GM18519 (cell line): ENCODE results near the gene LRRC17.
A peak's percentile ranks its signal among the peaks of the same experiment; 100 is the strongest.

Source experiments
- ATAC-seq: cut with Tn5 transposase; IDR thresholded peaks from one replicate; pipeline ENCODE4 v1.9.1; 2021; ENCODE audit warnings: mild to moderate bottlenecking, moderate library complexity; ENCODE audit not compliant: unreplicated experiment, low FRiP score

LRRC17 gene

GRCh38 chr7:102912742-102913141, at the start of gene LRRC17:
TSS of gene LRRC17 (plus strand) at chr7:102913000. CDS start at chr7:102933914, 20,914 bp downstream.
- no peak for ATAC-seq

- ATAC-seq: no peak
Observed at GRCh38 chr7:102864958-102865357, 47.8 kb upstream of the LRRC17 start.

- ATAC-seq: no peak
Observed at GRCh38 chr7:102866535-102867215, 46.1 kb upstream of the LRRC17 start.

- no peak for ATAC-seq
Observed at GRCh38 chr7:102869195-102869594, 43.6 kb upstream of the LRRC17 start.

GRCh38 chr7:102872460-102872859, 40.3 kb upstream of the LRRC17 start:
- ATAC-seq: no peak

- peak; percentile 12 for ATAC-seq
Observed at GRCh38 chr7:102873470-102874165, 39.2 kb upstream of the LRRC17 start.

GRCh38 chr7:102874166-102874829, 38.5 kb upstream of the LRRC17 start:
- ATAC-seq: peak; percentile 93

- no peak for ATAC-seq
Observed at GRCh38 chr7:102874966-102875365, 37.8 kb upstream of the LRRC17 start.

GRCh38 chr7:102875700-102876295, 37.0 kb upstream of the LRRC17 start:
- no peak for ATAC-seq

- ATAC-seq: no peak
Observed at GRCh38 chr7:102883098-102883860, 29.5 kb upstream of the LRRC17 start.

- ATAC-seq: no peak
Observed at GRCh38 chr7:102888561-102889233, 24.1 kb upstream of the LRRC17 start.

- ATAC-seq: no peak
Observed at GRCh38 chr7:102889851-102890250, 22.9 kb upstream of the LRRC17 start.

GRCh38 chr7:102890292-102890970, 22.4 kb upstream of the LRRC17 start:
- ATAC-seq: no peak

- no peak for ATAC-seq
Observed at GRCh38 chr7:102890971-102891692, 21.7 kb upstream of the LRRC17 start.

- ATAC-seq: no peak
Observed at GRCh38 chr7:102891693-102892261, 21.0 kb upstream of the LRRC17 start.

- ATAC-seq: no peak
Observed at GRCh38 chr7:102892631-102893278, 20.0 kb upstream of the LRRC17 start.

- no peak for ATAC-seq
Observed at GRCh38 chr7:102895602-102896001, 17.2 kb upstream of the LRRC17 start.

GRCh38 chr7:102896585-102896984, 16.2 kb upstream of the LRRC17 start:
- ATAC-seq: no peak
